Activated CD4-positive, CD25-positive, alpha-beta regulatory T cell treated with anti-CD3 and anti-CD28 coated beads, Interleukin-2, amount 50 U/mL, for 16 hours (primary cell): Measurements from ENCODE around the gene FAM20B.

Experiments used
- DNase-seq: peaks from one replicate; pipeline ENCODE4 v3.0.0-alpha.2; 2020; ENCODE audit warnings: low read depth, low spot score

The FAM20B gene

GRCh38 chr1:179048339-179049124 is 22.8 kb downstream of the FAM20B start:
- no peak for DNase-seq

DNA sequence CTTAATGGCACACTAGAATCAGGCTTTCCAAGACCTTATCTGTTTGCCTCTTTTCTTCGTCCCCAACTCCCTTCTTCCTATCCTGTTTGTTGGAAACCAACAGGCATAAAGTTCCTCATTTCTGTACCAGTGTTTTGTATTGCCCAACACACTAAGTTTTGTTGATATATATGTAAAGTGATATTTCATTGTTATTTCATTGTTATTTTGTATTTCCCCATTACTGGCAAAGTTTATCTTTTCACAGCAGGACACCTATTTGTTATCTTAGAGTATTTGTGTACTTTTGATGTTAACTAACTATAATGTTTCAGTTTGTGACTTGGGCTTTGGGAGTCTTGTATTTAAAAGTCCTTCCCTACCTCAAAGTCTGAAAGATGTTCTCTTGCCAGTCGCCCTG is 27.1 kb downstream of the FAM20B start:
- no peak for DNase-seq

- DNase-seq, result no peak
These were observed 27.8 kb downstream of the FAM20B start for GRCh38 chr1:179053486-179053885.

DNA sequence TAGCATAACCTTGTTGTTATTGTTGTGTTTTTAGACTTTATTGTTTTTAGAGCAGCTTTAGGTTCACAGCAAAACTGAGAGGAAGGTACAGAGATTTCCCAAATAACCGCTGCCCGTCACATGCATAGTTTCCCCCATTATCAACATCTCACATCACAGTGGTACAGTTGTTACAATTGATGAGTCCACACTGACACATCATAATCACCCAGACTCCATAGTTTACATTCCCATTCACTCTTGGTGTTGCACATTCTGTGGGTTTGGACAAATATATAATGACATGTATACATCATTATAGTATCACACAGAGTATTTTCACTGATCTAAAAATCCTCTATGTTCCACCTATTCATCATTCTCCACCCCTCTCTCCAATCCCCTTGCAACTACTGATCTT is 30.2 kb downstream of the FAM20B start:
- no peak for DNase-seq

- no peak for DNase-seq
These were observed 33.1 kb downstream of the FAM20B start for GRCh38 chr1:179058487-179059483.

GRCh38 chr1:179061360-179062282 is 35.9 kb downstream of the FAM20B start:
- no peak for DNase-seq

GRCh38 chr1:179066471-179066870 is 40.8 kb downstream of the FAM20B start:
- no peak for DNase-seq

- DNase-seq, result no peak
These were observed 51.7 kb downstream of the FAM20B start for GRCh38 chr1:179077396-179077795.

- peak; percentile 22 for DNase-seq
These were observed 53.5 kb downstream of the FAM20B start for GRCh38 chr1:179079113-179079761.

GRCh38 chr1:179080866-179081686 is 55.4 kb downstream of the FAM20B start:
- DNase-seq, result no peak

- DNase-seq, result peak; percentile 29
These were observed 56.1 kb downstream of the FAM20B start, which contains the start of gene TOR3A for GRCh38 chr1:179081687-179082332. Gene TOR3A (plus strand): TSS chr1:179082070. CDS start chr1:179082129, 59 bp downstream.

DNA sequence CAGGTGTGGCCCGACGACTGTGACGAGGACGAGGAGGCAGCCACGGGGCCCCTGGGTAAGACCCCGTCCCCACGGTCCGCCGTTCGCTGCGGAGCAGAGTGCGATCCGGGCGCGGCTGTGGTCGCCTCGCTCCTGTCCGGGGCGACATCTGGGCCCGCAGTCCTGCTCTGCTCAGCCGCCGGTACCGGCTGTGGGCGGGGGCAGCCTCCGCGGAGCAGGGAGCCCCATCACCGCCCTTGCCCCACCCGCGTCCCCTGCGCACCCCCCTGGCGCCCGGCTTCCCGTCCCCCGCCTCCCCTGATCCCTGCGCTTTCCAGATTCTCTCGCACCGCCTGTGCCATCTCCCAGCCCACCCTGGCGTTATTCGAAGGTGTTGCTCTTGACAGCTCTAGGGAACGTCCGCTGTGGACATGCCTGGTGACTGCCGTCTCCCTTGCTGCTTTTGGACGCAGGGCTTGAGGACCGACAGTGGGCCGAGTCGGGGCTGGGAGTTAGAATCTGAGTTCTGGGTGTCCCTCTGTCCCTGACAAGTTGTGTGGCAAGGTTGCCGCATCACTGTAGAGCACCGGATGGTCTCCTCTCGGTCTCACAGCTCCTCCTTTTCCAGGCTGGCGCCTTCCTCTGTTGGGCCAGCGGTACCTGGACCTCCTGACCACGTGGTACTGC is 56.8 kb downstream of the FAM20B start:
- no peak for DNase-seq

- no peak for DNase-seq
These were observed 57.3 kb downstream of the FAM20B start for GRCh38 chr1:179082999-179083335.

GRCh38 chr1:179083533-179083932 is 57.8 kb downstream of the FAM20B start:
- DNase-seq, result no peak

GRCh38 chr1:179087665-179088064 is 62.0 kb downstream of the FAM20B start:
- DNase-seq, result no peak

GRCh38 chr1:179089827-179090482 is 64.3 kb downstream of the FAM20B start:
- DNase-seq, result no peak

DNA sequence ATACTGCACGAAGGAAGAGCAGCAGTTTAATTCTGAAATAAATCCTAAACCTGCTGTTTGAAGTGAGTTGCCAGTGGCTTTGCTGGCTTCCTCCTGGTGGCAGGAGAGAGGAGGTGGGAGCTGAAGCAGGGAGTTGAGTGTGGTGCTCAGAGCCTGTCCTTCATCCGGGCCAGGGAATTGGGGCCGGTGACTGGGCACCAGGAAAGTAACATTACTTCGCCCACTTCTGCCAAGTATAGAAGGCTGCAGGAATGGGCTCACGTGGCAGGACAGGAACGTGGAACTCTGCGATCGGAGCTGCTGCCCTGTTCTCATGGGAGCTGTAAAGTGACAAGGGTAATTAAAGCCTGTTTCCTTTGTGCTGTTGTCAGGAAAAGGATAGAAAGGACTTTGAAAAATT is 64.8 kb downstream of the FAM20B start:
- DNase-seq, result no peak

- DNase-seq, result no peak
These were observed 65.2 kb downstream of the FAM20B start for GRCh38 chr1:179090923-179091322.
